Gastrocnemius medialis (tissue), 4 donors: ENCODE results near the gene BORCS6. TPM values are rescaled to one million over a fixed set of nuclear protein-coding genes. Genes with fewer than 3 reads are reported as not detected.

Source experiments
- ATAC-seq, 2 donors: fragments of 150-250 bp; one replicate each; pipeline ENCODE4 v1.9.1; 2016
- DNase-seq, 2 donors: peaks; one replicate each; pipeline ENCODE4 v3.0.0-alpha.2; 2019
- H3K27ac ChIP-seq, 4 donors: fragments of 200-600 bp; sonication (generic); 1 replicate in 1 of 4; 2 replicates in 3 of 4; pipeline ENCODE4 v1.5.1; 2016 to 2018; ENCODE audit warnings: mild to moderate bottlenecking in 2 of 4, moderate library complexity in 1 of 4
- H3K27me3 ChIP-seq, 3 donors: fragments of 200-600 bp; sonication (generic) in 2 of 3; 1 replicate in 1 of 3; 2 replicates in 2 of 3; pipeline versions ENCODE4 v1.5.1 to v1.6.0; 2016 to 2019; ENCODE audit warnings: mild to moderate bottlenecking in 1 of 3, moderate library complexity in 1 of 3
- H3K36me3 ChIP-seq, 2 donors: fragments of 200-600 bp; sonication (generic) in 1 of 2; one replicate each; pipeline ENCODE4 v1.5.1; 2017 to 2018
- H3K4me1 ChIP-seq, 2 donors: fragments of 200-600 bp; sonication (generic) in 1 of 2; one replicate each; pipeline ENCODE4 v1.5.1; 2016 to 2017; ENCODE audit warnings: mild to moderate bottlenecking in 2 of 2
- H3K4me3 ChIP-seq, 4 donors: fragments of 200-600 bp; sonication (generic) in 3 of 4; 1 replicate in 1 of 4; 2 replicates in 3 of 4; pipeline ENCODE4 v1.5.1; 2016 to 2019; ENCODE audit warnings: mild to moderate bottlenecking in 2 of 4
- H3K9me3 ChIP-seq, 3 donors: fragments of 200-600 bp; sonication (generic) in 2 of 3; 1 replicate in 1 of 3; 2 replicates in 2 of 3; pipeline ENCODE4 v1.5.1; 2016 to 2019
- CTCF ChIP-seq, 5 experiments: fragments of 450-650 bp in 3 of 5; fragments of 200-600 bp in 2 of 5; sonication (generic) in 2 of 5; IDR thresholded peaks in 4 of 5; conservative IDR thresholded peaks in 1 of 5; 1 replicate in 4 of 5; 2 replicates in 1 of 5; pipeline ENCODE4 v1.5.1; 2016 to 2019; ENCODE audit warnings: antibody characterized with exemption in 5 of 5, mild to moderate bottlenecking in 3 of 5, moderate library complexity in 3 of 5
- POLR2A ChIP-seq, 2 donors: fragments of 450-650 bp; IDR thresholded peaks; one replicate each; pipeline ENCODE4 v1.6.1; 2017; ENCODE audit warnings: antibody characterized with exemption in 2 of 2, mild to moderate bottlenecking in 2 of 2, moderate library complexity in 2 of 2
- in situ Hi-C, 4 donors: fragments of 200-750 bp; cut with MboI; loops; one replicate each; pipeline versions ENCODE4 v1.15.0 to v1.8.0; 2017; ENCODE audit warnings: low sequenced_read_pairs in 4 of 4
- intact Hi-C: fragments of 100-400 bp; cut with DNase I; formaldehyde crosslinking; loops from one replicate; pipeline ENCODE4 v1.15.1; 2023; ENCODE audit warnings: low total_unique reads
- total RNA-seq, 4 donors: library from RNA; depleted of rRNA; stranded (reverse); fragments of >200 nt; gene quantifications; one replicate each; pipeline versions ENCODE4 v1.1.0 to v1.2.3, GENCODE V29; 2016

Gene BORCS6
- total RNA-seq, 4 donors from 2014 or later: 16.2 to 34.5 (median 26.2) TPM

GRCh38 chr17:8166731-8167130 is 23.2 kb downstream of the BORCS6 start:
- intact Hi-C loops: no loop called here
- H3K36me3 ChIP-seq: no peaks in the 10 kb centered on the region
- H3K27ac ChIP-seq: no peak overlapping the region
- no peak overlapping the region for H3K4me3 ChIP-seq
- peaks cover 20 to 23% of the 10 kb centered on the region in 2 donors for H3K4me1 ChIP-seq
- ATAC-seq (no peak), DNase-seq (no peak)
- no peaks in the 10 kb centered on the region for H3K9me3 ChIP-seq
- no peaks in the 10 kb centered on the region for H3K27me3 ChIP-seq
- no peak for TF ChIP-seq POLR2A (IDR thresholded peaks at IDR 0.05)
- no peak for TF ChIP-seq CTCF (IDR thresholded peaks at IDR 0.05 in 4 of 5, conservative IDR thresholded peaks at IDR 0.05 in 1 of 5)
- in situ Hi-C loops: no loop called here

- Histone ChIP-seq H3K9me3 (no peaks in the 10 kb centered on the region), H3K36me3 (peaks cover 0 to 11% of the 10 kb centered on the region in 2 donors), H3K27ac (peak overlapping the region; percentile 98 to 100 (median 99)), H3K4me3 (peak overlapping the region in 1 of 4 donors; percentile 74), H3K27me3 (no peaks in the 10 kb centered on the region), H3K4me1 (peaks cover 32 to 37% of the 10 kb centered on the region in 2 donors)
- in situ Hi-C loops: no loop called here
- no peak for DNase-seq
- ATAC-seq: no peak
- intact Hi-C loops: loop anchor here (1.0 kb wide), 1 partner anchor 9 kb away; no protein-coding TSS in a partner anchor
- TF ChIP-seq CTCF (IDR thresholded peaks at IDR 0.05 in 4 of 5, conservative IDR thresholded peaks at IDR 0.05 in 1 of 5) (no peak), POLR2A (IDR thresholded peaks at IDR 0.05) (no peak)
Measured at GRCh38 chr17:8164815-8165131, 25.2 kb downstream of the BORCS6 start.

- intact Hi-C loops: loop anchor here (1.0 to 2.0 kb wide), 2 partner anchors 9 to 59 kb away; no protein-coding TSS in a partner anchor
- peaks cover 0 to 17% of the 10 kb centered on the region in 2 donors for H3K36me3 ChIP-seq
- DNase-seq (peak; percentile 74 to 90), ATAC-seq (peak; percentile 66 to 69)
- no peaks in the 10 kb centered on the region for H3K9me3 ChIP-seq
- in situ Hi-C loops: no loop called here
- peaks cover 32 to 37% of the 10 kb centered on the region in 2 donors for H3K4me1 ChIP-seq
- no peaks in the 10 kb centered on the region for H3K27me3 ChIP-seq
- TF ChIP-seq CTCF (IDR thresholded peaks at IDR 0.05 in 4 of 5, conservative IDR thresholded peaks at IDR 0.05 in 1 of 5) (no peak), POLR2A (IDR thresholded peaks at IDR 0.05) (peak; percentile 40 to 43)
- peak overlapping the region in 3 of 4 donors; percentile 16 to 74 (median 51) for H3K4me3 ChIP-seq
- peak overlapping the region; percentile 98 to 100 (median 99) for H3K27ac ChIP-seq
Measured at GRCh38 chr17:8163978-8164814, 25.8 kb downstream of the BORCS6 start.

- peak in 1 of 2 donors; percentile 49 for DNase-seq
- in situ Hi-C loops: no loop called here
- intact Hi-C loops: loop anchor here (2.0 kb wide), 1 partner anchor 60 kb away; no protein-coding TSS in a partner anchor
- TF ChIP-seq POLR2A (IDR thresholded peaks at IDR 0.05) (no peak), CTCF (IDR thresholded peaks at IDR 0.05 in 4 of 5, conservative IDR thresholded peaks at IDR 0.05 in 1 of 5) (no peak)
- H3K36me3 ChIP-seq: peaks cover 0 to 19% of the 10 kb centered on the region in 2 donors
- peaks cover 36 to 41% of the 10 kb centered on the region in 2 donors for H3K4me1 ChIP-seq
- no peaks in the 10 kb centered on the region for H3K9me3 ChIP-seq
- ATAC-seq: peak; percentile 17 to 21
- H3K4me3 ChIP-seq: peak overlapping the region; percentile 51 to 92 (median 62)
- no peaks in the 10 kb centered on the region for H3K27me3 ChIP-seq
- H3K27ac ChIP-seq: peak overlapping the region; percentile 98 to 100 (median 99)
Measured at GRCh38 chr17:8162997-8163977, 26.7 kb downstream of the BORCS6 start.
